Stimulated activated CD4-positive, alpha-beta T cell treated with anti-CD3 and anti-CD28 coated beads, TNF-alpha, amount 100 ng/mL, for 1 hour (primary cell): Measurements from ENCODE around the gene DNM2.
"Not testable (repeated sequence)": the region's sequence is repeated elsewhere in the genome, so short reads cannot be mapped to it uniquely, and the experiment has no call there.

Experiments
- DNase-seq, 3 donors: peaks; one replicate each; pipeline ENCODE4 v3.0.0-alpha.2; 2020; ENCODE audit warnings: low read depth in 3 of 3, low spot score in 1 of 3

Gene DNM2

DNA sequence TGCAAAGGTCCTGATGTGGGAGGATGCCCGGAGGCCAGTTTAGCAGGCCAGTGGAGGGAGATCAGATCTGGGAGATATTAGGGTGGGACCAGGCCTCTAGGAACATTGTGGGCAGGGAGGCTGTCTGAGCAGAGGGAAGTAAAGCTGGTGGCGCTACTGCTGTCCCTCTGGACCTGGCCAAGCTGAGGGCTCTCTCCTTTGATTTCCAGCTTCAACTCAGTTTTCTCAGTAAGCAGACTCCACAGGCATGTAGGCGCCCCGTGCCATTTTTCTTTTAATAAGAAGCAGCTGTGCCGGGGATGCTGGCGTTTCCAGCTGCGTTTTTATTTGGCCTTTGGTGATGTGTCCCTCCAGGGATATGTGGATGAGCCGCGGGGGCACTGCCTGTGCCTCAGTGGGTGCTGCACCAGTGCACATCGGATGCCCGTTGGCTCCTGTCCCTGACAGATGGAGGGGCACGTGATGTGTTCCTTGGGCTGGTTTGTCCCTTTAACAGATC, 6.7 kb downstream of the DNM2 start:
- no peak for DNase-seq

DNA sequence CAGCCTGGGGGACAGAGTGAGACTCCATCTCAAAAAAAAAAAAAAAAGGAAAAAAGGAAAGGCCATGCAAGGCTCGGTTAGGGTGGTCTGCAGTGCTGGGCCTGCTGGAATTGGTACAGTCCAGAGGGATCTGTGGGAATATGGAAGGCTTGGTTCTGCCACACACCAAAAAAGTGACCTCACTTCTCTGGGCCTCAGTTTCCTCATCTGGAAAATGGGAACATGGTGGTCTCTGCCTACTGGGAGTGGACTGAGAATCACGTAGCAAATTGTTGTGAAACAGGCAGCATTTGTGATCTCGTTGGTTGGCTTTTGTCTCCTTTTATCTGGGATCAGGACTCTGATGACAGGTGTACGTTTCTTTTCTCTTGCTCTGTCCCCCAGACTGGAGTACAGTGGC, 7.5 kb downstream of the DNM2 start:
- no peak for DNase-seq

DNA sequence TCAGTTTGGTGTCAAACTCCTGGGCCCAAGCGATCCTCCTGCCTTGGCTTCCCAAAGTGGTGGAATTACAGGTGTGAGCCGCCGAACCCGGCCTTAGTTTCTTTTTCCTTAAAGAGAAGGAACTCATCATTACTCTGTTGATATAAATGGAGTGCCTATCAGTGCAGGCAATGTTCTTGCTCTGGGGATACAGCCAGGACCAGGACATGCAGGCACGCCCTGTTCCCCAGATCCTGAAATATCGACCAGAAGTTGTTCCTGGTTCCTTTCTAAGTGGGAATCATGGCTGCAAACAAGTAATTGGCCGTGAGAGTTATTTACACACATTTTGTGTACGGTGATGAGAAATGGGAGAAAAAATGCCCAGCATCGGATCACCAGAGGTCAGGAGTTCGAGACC, 8.4 kb downstream of the DNM2 start:
- no peak for DNase-seq

DNA sequence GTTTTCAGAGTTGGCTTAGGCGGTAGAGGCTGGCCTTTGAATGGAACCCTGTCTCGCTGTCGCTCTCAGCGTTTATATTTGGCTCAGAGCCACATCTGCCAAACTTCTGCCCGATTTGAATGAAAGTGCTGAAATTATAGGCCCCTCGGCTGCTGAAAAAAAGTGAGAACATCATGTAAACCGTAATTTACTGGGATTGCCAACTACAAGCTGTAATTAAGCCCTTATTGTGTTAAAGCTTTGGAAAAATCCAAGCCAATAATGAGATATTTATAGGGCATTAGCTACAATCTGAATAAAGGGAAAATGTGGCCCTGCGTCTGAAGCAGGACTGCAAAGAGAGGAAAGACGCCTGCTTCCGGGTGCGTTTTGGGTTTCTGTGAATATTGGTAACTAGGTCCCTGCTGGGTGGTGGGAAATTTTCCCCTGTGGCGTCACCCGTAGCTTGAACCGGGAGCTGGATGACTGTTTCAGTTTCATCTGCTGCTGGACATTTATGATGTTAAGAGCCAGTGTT, 9.9 kb downstream of the DNM2 start:
- DNase-seq: no peak

DNA sequence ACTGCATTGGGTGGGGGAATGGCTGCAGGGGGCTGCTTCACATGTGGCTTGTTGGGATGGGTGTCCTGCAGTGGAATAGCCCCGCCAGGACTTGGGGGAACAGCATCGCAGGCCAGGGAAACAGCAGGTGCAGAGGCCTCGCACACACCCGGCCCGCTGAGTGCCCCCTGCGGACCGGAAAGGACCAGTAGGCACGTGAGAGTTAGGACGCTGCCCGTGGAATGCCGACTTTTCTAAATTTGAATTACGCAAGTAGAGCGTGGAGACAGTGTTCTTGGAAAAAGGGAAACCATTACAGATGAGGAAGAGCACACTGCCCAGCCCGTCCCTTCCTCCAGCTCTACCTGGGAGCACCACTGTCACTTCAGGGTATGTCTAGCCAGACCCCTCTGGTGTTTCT, 11.5 kb downstream of the DNM2 start:
- no peak for DNase-seq

DNA sequence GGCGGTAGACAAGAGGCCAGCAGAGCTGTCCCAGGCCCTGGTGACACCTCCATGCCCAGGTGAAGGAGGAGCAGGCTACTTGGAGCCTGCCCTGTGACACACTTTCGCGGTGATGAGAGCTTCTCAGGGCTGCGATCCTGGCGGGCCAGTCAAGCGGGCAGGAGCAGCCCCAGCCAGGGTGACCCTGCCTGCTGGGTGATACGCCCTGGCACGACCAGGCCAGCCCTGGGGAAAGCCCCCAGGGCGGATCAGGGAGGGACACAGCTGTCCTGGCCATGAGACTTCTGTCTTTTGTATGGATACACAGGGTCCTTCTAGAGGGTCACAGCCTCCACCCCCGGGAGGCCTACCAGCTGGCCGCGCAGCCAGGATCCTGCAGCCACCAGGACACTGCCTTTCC, 13.1 kb downstream of the DNM2 start:
- no peak for DNase-seq

DNA sequence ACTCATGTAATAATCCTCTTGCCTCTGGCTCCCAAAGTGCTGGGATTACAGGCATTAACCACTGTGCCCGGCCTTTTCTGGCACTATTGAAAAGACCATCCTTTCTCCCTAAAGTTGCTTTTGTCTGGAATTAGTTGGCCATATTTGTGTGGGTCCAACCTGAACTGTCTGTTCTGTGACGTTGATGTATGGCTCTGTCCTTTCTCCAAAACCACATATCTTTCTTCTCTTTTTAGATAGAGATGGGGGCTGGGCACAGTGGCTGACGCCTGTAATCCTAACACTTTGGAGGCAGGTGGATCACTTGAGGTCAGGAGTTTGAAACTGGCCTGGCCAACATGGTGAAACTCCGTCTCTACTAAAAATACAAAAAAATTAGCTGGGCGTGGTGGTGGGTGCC, 17.9 kb downstream of the DNM2 start:
- no peak for DNase-seq

DNA sequence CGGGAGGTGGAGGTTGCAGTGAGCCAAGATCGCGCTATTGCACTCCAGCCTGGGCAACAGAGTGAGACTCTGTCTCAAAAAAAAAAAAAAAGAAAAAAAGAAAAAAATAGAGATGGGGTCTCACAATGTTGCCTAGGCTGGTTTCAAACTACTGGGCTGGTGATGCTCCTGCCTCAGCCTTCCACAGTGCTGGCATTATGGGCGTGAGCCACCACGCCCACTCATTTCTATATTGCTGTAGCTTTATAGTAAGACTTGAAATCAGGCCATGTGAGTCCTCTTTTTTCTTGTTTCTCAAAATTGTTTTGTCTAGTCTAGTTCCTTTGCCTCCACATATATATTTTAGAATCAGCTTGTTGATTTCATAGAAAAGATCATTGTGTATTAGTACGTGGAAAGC, 18.3 kb downstream of the DNM2 start:
- no peak for DNase-seq

DNA sequence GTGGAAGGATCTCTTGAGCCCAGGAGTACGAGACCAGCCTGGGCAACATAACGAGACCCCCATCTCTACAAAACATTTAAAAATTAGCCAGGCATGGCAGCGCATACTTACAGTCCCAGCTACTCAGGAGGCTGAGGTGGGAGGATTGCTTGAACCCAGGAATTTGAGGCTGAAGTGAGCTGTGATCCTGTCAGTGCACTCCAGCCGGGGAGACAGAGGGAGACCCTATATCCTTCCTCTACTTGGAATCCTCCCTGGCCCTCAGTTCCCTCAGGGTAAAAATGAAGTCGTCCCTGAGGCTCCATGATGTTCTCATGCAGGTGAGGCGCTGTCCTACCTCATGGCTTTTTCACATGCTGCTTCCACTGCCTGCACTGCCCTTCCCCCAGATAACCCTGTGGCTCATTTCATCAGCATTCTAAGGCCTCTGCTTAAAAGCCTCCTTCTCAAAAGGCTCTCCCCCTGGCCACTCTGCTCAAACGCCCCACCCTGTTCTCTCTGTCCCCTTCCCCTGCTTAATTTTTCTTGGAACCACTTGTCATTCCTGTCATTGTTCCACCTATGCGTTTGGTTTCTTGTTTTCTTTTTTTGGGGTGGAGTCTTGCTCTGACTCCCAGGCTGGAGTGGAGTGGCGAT, 19.2 kb downstream of the DNM2 start:
- DNase-seq: no peak

DNA sequence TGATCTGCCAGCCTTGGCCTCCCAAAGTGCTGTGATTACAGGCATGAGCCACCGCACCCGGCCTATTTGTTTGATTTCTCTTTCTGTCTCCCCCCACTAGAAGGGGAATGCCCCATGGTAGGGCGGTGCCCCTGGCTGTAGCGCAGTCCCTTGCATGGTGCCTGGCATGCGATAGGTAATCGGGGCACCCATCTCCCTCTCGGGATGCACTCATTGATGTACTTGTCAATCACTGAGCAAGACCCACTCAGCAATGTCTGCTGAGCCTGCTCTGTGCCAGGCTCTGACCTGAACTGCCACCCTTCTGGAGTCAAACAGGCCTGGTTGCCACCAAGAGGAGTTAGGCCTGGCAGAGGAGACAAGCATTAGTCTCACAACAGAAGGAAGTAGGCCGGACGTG, 19.8 kb downstream of the DNM2 start:
- no peak for DNase-seq

DNA sequence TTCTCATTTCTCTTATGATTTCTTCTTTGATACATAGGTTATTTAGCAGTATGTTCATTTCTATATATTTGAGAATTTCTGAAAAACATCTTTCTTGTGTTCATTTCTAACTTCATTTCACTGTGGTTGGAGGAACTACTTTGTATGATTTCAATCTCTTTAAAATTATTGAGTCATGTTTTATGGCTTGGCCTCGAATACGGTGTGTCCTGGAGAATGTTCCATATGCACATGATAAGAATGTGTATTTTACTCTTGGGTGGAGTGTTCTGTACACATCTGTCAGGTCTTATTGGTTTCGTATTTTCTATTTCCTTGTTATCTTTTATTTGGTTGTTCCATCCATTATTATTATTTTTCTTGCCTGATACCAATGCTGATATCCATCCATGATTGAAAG, 22.9 kb downstream of the DNM2 start:
- no peak for DNase-seq

DNA sequence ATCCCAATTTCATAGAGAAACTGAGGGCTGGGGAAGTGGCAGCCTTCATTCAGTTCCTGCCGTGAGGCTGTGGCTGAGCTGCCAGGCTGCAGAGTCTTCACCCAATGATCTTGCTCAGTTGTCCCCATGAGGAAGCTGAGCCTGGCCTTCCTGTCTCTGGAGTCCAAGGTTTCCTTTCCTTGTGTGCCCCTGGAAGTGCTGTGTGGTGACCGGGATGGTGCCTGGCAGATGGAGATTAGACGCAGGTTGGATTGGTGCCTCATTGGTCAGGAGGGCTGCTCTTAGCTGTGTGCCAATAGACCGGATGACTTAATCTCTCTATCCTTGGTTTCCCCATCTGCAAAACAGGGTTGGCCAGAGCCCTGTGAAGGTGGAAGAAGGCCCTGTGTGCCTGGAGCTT, 24.6 kb downstream of the DNM2 start:
- no peak for DNase-seq

DNA sequence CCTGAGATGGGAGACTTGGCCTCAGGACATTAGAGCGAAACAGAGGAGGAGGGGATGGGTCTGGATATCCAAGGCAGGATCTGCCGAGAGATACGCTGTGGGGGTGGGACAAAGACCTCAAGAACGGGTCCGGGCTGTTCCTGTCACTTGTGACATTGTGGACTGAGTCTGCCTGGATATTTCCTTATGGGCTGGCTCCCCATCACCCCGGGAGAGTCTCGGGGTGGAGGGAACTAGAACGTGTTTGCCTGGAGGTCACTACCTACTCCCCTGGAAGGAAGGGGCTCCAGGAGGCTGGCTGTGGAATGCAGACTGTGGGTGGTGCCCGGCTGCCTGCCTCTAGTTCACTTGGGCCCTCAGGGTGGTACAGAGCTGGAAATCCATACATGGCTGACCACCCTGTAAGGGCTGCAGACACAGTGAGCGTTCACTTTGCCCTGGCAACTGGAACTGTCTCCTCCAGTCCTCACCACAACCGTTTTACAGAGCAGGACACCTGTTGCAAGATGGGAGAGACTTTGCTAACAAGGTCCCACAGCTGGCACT, 26.4 kb downstream of the DNM2 start:
- DNase-seq: no peak

DNA sequence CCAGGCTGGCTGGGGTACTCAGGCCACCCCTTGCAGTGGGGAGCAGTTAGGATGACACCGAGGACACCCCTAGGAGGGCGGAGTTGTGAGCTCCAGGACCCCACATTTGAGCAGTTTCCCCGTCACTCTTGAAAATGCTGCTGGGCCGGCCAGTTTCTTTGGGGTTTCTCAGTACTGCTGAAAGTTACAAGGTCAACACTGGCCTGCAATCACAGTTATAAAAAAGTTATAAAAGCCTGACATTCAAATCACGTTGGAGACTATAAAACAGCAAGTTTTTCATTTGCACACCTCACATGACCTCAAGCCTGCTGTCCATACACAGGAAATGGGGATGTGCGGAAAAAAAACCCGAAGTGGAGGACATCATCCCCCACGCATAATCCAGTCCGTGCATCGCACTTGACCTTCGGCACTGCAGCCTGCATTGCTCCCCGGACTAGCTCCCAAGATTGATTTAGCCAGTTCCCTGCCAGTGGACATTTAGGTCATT, 27.0 kb downstream of the DNM2 start:
- no peak for DNase-seq

DNA sequence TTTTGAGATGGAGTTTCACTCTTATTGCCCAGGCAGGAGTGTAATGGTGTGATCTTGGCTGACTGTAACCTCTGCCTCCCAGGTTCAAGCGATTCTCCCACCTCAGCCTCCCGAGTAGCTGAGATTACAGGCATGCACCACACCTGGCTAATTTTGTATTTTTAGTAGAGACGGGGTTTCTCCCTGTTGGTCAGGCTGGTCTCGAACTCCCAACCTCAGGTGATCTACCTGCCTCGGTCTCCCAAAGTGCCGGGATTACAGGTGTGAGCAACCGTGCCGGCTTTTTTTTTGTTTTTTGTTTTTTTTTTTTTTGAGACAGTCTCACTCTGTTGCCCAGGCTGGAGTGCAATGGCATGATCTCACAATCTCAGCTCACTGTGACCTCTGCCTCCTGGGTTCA, 28.6 kb downstream of the DNM2 start:
- not testable (repeated sequence) for DNase-seq

DNA sequence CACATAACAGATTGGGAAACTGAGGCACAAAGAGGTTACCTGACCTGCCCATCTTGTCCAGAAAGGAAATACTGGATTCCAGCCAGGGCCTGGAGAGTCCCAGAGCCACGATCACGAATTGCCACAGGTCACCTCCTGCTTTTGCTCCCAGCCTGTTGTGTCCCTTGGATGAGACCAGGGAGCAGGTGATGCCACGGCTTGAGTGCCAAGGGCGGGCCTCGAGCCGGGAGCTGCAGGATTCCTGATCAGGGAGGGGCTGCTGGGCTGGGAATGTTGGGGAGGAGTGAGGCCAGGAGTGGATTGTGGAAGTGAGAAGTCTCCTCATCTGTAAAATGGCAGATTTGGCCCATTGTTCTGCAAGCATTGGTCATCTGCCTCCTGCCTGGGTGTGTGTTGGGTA, 29.4 kb downstream of the DNM2 start:
- no peak for DNase-seq

DNA sequence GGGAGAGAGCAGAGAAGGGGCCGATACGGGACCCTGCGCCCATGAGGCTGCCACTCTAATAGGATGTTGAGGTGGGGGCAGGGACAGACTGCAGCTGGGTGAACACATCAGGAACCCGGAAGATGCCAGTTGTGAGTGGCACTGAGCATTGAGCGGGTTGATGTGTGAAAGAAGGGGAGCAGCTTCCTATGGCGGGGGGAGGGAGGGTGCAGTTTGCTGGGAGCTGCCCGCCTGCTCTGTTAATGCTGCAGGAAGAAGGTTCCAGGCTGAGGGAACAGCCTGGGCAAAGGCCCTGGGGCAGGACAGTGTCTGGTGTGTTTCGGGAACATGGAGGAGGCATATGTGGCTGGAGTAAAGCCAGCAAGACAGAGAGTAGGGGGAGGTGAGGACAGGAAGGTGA, 29.8 kb downstream of the DNM2 start:
- no peak for DNase-seq

DNA sequence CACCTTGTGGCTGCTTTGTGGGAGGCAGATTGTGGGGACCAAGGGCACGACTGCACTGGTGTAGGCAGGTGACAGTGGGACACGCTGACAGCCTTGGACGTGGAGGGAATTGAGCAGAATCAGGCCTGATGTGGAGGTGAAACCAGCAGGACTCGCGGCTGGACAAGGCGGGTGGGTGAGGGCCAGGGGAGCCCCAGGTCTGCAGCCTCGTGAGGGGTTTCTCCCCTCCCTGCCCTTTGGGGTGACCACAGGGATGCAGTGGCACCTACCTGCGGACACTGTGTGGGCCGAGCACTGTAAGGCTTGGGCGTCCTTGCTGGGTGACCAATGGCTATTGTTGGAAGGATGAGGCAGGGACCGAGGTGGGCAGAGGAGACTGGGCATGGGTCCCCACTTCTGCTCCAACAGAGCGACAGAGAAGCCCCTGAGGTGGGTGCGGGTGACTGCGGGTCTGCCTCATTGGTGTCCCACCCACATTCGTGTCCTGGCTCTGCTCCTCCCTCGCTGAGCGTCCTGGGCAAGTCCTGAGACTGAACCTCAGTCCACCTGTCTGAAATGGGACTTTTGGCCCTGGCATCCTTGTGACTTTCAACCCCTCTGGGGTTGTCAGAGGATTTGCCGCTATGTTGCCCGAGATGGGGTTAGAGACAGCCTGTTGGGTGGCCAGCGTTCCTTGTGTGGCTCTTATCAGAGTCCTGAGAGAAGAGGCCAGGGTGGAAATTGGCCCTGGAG, 30.5 kb downstream of the DNM2 start:
- DNase-seq: no peak

DNA sequence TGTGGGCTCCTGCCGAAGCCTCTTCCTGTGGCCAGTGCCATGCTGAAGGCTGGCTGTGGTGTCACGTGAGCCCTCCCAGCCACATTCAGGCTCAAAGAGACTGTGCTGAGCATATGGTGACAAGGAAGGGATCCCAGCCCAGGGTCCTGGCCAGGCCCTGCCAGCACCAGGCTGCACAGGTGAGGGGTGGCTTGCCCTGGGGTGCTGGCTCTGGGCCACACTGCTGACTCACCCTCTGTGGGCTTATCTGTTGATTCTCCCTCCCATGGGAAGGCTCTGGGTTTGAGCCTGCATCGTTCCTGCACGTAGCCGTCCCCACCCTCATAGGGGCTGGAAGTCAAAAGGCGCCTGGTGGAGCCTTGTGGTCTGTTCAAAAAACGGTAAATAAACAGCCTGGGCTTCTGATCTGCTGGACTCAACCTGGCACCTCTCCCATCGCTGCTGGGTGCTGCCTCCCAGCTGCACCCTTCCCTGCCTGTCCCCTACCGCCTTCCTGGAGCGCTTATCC, 31.1 kb downstream of the DNM2 start:
- DNase-seq: no peak

DNA sequence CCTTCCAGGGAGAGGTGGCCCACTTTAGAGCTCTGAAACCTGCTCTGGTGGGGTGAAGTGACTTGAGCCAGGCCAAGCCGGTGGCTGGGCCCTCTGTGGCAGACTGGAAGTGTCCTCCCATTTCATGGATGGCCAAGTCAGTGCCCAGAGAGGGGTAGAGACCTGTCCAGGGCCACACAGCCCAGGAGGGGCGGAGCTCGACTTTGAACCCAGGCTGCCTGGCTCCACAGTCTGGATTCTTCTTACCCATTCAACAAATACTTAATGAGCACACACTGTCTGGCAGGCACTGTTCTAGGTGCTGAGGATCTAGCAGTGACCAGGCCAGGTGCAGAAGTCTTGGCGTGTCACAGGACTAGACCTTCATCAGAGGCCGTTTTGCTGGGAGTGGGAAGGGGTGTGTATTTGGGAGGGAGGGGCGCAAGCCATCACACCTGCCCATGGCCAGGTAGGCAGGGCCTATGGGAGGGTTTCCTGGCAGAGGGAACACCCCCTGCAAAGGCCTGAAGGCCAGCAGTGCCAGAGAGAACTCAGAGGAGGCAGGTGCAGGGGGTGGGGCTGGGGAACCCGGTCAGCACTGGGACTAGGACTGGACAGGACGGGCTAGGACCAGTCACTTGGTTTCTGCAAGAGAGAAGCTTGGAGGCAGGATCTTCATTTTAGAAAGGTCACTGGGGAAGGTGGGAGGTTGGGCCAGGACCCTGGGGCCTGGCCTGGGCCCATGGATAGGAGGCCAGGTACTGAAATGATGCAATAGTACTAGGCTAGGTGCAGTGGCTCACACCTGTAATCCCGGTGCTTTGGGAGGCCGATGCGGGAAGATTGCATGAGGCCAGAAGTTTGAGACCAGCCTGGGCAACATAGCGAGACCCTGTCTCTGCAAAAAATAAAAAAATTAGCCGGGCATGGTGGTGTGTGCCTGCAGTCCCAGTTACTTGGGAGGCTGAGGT, 31.8 kb downstream of the DNM2 start:
- no peak for DNase-seq
